Measurements from ENCODE around the gene SNX6. TPM values are rescaled to one million over a fixed set of nuclear protein-coding genes. Genes with fewer than 3 reads are reported as not detected.
"Not testable (repeated sequence)": the region's sequence is repeated elsewhere in the genome, so short reads cannot be mapped to it uniquely, and the experiment has no call there.

Gene SNX6
- total RNA-seq, 1 donor from 2014 or later: 82.4 TPM

- Mint-ChIP-seq H3K4me1 (ENCODE audit: unreplicated experiment) (no peaks in the 10 kb centered on the region), H3K4me3 (ENCODE audit: unreplicated experiment) (no peak overlapping the region), H3K27ac (ENCODE audit: unreplicated experiment) (no peak overlapping the region), H3K27me3 (ENCODE audit: unreplicated experiment) (no peaks in the 10 kb centered on the region), H3K9me3 (ENCODE audit: unreplicated experiment) (no peaks in the 10 kb centered on the region), H3K36me3 (ENCODE audit: low read depth, unreplicated experiment) (no peaks in the 10 kb centered on the region)
- TF ChIP-seq CTCF (IDR thresholded peaks at IDR 0.05; ENCODE audit: unreplicated experiment): no peak
- DNase-seq (ENCODE audit: low spot score): no peak
These were observed 32.7 kb upstream of the SNX6 start for GRCh38 chr14:34662561-34663088.

- no peak for TF ChIP-seq CTCF (IDR thresholded peaks at IDR 0.05; ENCODE audit: unreplicated experiment)
- Mint-ChIP-seq H3K4me1 (ENCODE audit: unreplicated experiment) (no peaks in the 10 kb centered on the region), H3K9me3 (ENCODE audit: unreplicated experiment) (no peaks in the 10 kb centered on the region), H3K4me3 (ENCODE audit: unreplicated experiment) (no peak overlapping the region), H3K27me3 (ENCODE audit: unreplicated experiment) (no peaks in the 10 kb centered on the region), H3K36me3 (ENCODE audit: low read depth, unreplicated experiment) (no peaks in the 10 kb centered on the region), H3K27ac (ENCODE audit: unreplicated experiment) (no peak overlapping the region)
- DNase-seq (ENCODE audit: low spot score): no peak
These were observed 30.8 kb upstream of the SNX6 start for GRCh38 chr14:34660796-34661195.

GRCh38 chr14:34655959-34656358, 26.0 kb upstream of the SNX6 start:
- H3K4me3 Mint-ChIP-seq (ENCODE audit: unreplicated experiment): no peak overlapping the region
- H3K27me3 Mint-ChIP-seq (ENCODE audit: unreplicated experiment): no peaks in the 10 kb centered on the region
- H3K9me3 Mint-ChIP-seq (ENCODE audit: unreplicated experiment): no peaks in the 10 kb centered on the region
- H3K27ac Mint-ChIP-seq (ENCODE audit: unreplicated experiment): no peak overlapping the region
- TF ChIP-seq CTCF (IDR thresholded peaks at IDR 0.05; ENCODE audit: unreplicated experiment): no peak
- H3K4me1 Mint-ChIP-seq (ENCODE audit: unreplicated experiment): no peaks in the 10 kb centered on the region
- DNase-seq (ENCODE audit: low spot score): no peak
- no peaks in the 10 kb centered on the region for H3K36me3 Mint-ChIP-seq (ENCODE audit: low read depth, unreplicated experiment)

- H3K27me3 Mint-ChIP-seq (ENCODE audit: unreplicated experiment); H3K36me3 Mint-ChIP-seq (ENCODE audit: low read depth, unreplicated experiment); H3K4me3 Mint-ChIP-seq (ENCODE audit: unreplicated experiment); H3K4me1 Mint-ChIP-seq (ENCODE audit: unreplicated experiment); DNase-seq (ENCODE audit: low spot score); H3K27ac Mint-ChIP-seq (ENCODE audit: unreplicated experiment); H3K9me3 Mint-ChIP-seq (ENCODE audit: unreplicated experiment): not testable (repeated sequence)
These were observed 23.1 kb upstream of the SNX6 start for GRCh38 chr14:34653073-34653472.

- not testable (repeated sequence) for H3K36me3 Mint-ChIP-seq (ENCODE audit: low read depth, unreplicated experiment); H3K27ac Mint-ChIP-seq (ENCODE audit: unreplicated experiment); H3K27me3 Mint-ChIP-seq (ENCODE audit: unreplicated experiment)
These were observed 22.4 kb upstream of the SNX6 start for GRCh38 chr14:34652348-34652747.

GRCh38 chr14:34650786-34651584, 21.0 kb upstream of the SNX6 start:
- no peak for DNase-seq (ENCODE audit: low spot score)
- H3K36me3 Mint-ChIP-seq (ENCODE audit: low read depth, unreplicated experiment): no peaks in the 10 kb centered on the region
- no peak overlapping the region for H3K4me3 Mint-ChIP-seq (ENCODE audit: unreplicated experiment)

More at GRCh38 chr14:34652348-34652747, 22.4 kb upstream of the SNX6 start:
- not testable (repeated sequence) for H3K9me3 Mint-ChIP-seq (ENCODE audit: unreplicated experiment); H3K4me3 Mint-ChIP-seq (ENCODE audit: unreplicated experiment); DNase-seq (ENCODE audit: low spot score); H3K4me1 Mint-ChIP-seq (ENCODE audit: unreplicated experiment)

GRCh38 chr14:34650006-34650405, 20.1 kb upstream of the SNX6 start:
- H3K4me3 Mint-ChIP-seq (ENCODE audit: unreplicated experiment); H3K4me1 Mint-ChIP-seq (ENCODE audit: unreplicated experiment): not testable (repeated sequence)

More at GRCh38 chr14:34650786-34651584, 21.0 kb upstream of the SNX6 start:
- no peak overlapping the region for H3K27ac Mint-ChIP-seq (ENCODE audit: unreplicated experiment)
- no peaks in the 10 kb centered on the region for H3K27me3 Mint-ChIP-seq (ENCODE audit: unreplicated experiment)
- TF ChIP-seq CTCF (IDR thresholded peaks at IDR 0.05; ENCODE audit: unreplicated experiment): no peak
- H3K9me3 Mint-ChIP-seq (ENCODE audit: unreplicated experiment): no peaks in the 10 kb centered on the region
- no peaks in the 10 kb centered on the region for H3K4me1 Mint-ChIP-seq (ENCODE audit: unreplicated experiment)

More at GRCh38 chr14:34650006-34650405, 20.1 kb upstream of the SNX6 start:
- DNase-seq (ENCODE audit: low spot score); H3K27me3 Mint-ChIP-seq (ENCODE audit: unreplicated experiment); H3K36me3 Mint-ChIP-seq (ENCODE audit: low read depth, unreplicated experiment); H3K9me3 Mint-ChIP-seq (ENCODE audit: unreplicated experiment); H3K27ac Mint-ChIP-seq (ENCODE audit: unreplicated experiment): not testable (repeated sequence)

Data from endothelial cell (in vitro differentiated cells).